Endothelial cell of umbilical vein (primary cell): ENCODE data around the gene COQ2.

Source experiments
- EZH2 ChIP-seq: IDR thresholded peaks from 2 replicates; pipeline ENCODE4 v1.6.1; 2012; ENCODE audit warnings: borderline replicate concordance, low read depth, mild to moderate bottlenecking, moderate library complexity, low read length, inconsistent platforms; ENCODE audit not compliant: severe bottlenecking
- FOS ChIP-seq: IDR thresholded peaks from 2 replicates; pipeline ENCODE4 v1.6.1; 2011; ENCODE audit warnings: mild to moderate bottlenecking, low read length, moderate library complexity, borderline replicate concordance; ENCODE audit not compliant: insufficient read depth
- GATA2 ChIP-seq: IDR thresholded peaks from 2 replicates; pipeline ENCODE4 v1.7.0; 2011; ENCODE audit warnings: low read depth, mild to moderate bottlenecking, moderate library complexity, mixed read lengths, low read length; ENCODE audit not compliant: insufficient read length, insufficient read depth
- JUN ChIP-seq: IDR thresholded peaks from 2 replicates; pipeline ENCODE4 v1.6.1; 2011; ENCODE audit warnings: borderline replicate concordance, low read depth; ENCODE audit not compliant: insufficient read length, insufficient read depth
- POLR2A ChIP-seq: IDR thresholded peaks from 2 replicates; pipeline ENCODE4 v1.6.1; 2012; ENCODE audit warnings: low read depth, mild to moderate bottlenecking, control low read depth, low read length
- POLR2AphosphoS5 ChIP-seq: IDR thresholded peaks from 2 replicates; pipeline ENCODE4 v1.6.1; 2012; ENCODE audit warnings: low read depth, mild to moderate bottlenecking, control low read depth, low read length, moderate library complexity; ENCODE audit not compliant: insufficient read depth
- TF ChIP-seq, protein P1 (sequence below), 2 donors: IDR thresholded peaks; 1 replicate in 1 of 2; 2 replicates in 1 of 2; pipeline ENCODE4 v1.5.1; 2011; ENCODE audit warnings: low read length in 2 of 2, mild to moderate bottlenecking in 2 of 2, moderate library complexity in 2 of 2, control low read depth in 1 of 2, inconsistent platforms in 1 of 2, low read depth in 1 of 2; ENCODE audit not compliant: insufficient read depth in 1 of 2; ENCODE audit errors: extremely low read depth in 1 of 2
- TF ChIP-seq, protein P2 (sequence below): IDR thresholded peaks from 2 replicates; pipeline ENCODE4 v1.6.1; 2011; ENCODE audit not compliant: insufficient read depth, insufficient read length

GRCh38 chr4:83307920-83308319 lies 23.3 kb upstream of the COQ2 start:
- TF ChIP-seq, protein P1, sequence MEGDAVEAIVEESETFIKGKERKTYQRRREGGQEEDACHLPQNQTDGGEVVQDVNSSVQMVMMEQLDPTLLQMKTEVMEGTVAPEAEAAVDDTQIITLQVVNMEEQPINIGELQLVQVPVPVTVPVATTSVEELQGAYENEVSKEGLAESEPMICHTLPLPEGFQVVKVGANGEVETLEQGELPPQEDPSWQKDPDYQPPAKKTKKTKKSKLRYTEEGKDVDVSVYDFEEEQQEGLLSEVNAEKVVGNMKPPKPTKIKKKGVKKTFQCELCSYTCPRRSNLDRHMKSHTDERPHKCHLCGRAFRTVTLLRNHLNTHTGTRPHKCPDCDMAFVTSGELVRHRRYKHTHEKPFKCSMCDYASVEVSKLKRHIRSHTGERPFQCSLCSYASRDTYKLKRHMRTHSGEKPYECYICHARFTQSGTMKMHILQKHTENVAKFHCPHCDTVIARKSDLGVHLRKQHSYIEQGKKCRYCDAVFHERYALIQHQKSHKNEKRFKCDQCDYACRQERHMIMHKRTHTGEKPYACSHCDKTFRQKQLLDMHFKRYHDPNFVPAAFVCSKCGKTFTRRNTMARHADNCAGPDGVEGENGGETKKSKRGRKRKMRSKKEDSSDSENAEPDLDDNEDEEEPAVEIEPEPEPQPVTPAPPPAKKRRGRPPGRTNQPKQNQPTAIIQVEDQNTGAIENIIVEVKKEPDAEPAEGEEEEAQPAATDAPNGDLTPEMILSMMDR (IDR thresholded peaks at IDR 0.05; ENCODE audit: extremely low read depth in 1 of 2, insufficient read depth in 1 of 2, low read depth in 1 of 2, low read length in 2 of 2) = no peak
- no peak for TF ChIP-seq EZH2
- TF ChIP-seq POLR2A = no peak
- no peak for TF ChIP-seq GATA2
- TF ChIP-seq, protein P2, sequence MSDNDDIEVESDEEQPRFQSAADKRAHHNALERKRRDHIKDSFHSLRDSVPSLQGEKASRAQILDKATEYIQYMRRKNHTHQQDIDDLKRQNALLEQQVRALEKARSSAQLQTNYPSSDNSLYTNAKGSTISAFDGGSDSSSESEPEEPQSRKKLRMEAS = no peak
- no peak for TF ChIP-seq FOS
- no peak for TF ChIP-seq JUN
- no peak for TF ChIP-seq POLR2AphosphoS5
